ENCODE results near the gene TECPR2.
"Not testable (repeated sequence)": the region's sequence is repeated elsewhere in the genome, so short reads cannot be mapped to it uniquely, and the experiment has no call there.

The TECPR2 gene

GRCh38 chr14:102538602-102539543 lies 176.1 kb downstream of the TECPR2 start:
- no peak for DNase-seq

GRCh38 chr14:102539544-102540314 lies 177.0 kb downstream of the TECPR2 start:
- peak; percentile 89 for DNase-seq

GRCh38 chr14:102540315-102541028 lies 177.7 kb downstream of the TECPR2 start:
- DNase-seq, result peak; percentile 58

GRCh38 chr14:102541029-102541491 lies 178.3 kb downstream of the TECPR2 start:
- not testable (repeated sequence) for DNase-seq

GRCh38 chr14:102541771-102542170 lies 179.0 kb downstream of the TECPR2 start:
- DNase-seq, result no peak

GRCh38 chr14:102544046-102544746 lies 181.5 kb downstream of the TECPR2 start:
- DNase-seq, result no peak

GRCh38 chr14:102544747-102545460 lies 182.2 kb downstream of the TECPR2 start:
- DNase-seq, result no peak

GRCh38 chr14:102545461-102546265 lies 182.9 kb downstream of the TECPR2 start:
- DNase-seq, result no peak

- peak; percentile 79 for DNase-seq
Measured at GRCh38 chr14:102548616-102549240, 186.0 kb downstream of the TECPR2 start.

- DNase-seq, result not testable (repeated sequence)
Measured at GRCh38 chr14:102550927-102551401, 188.2 kb downstream of the TECPR2 start.
